Measurements from ENCODE around the gene KCTD5. TPM values are rescaled to one million over a fixed set of nuclear protein-coding genes. Genes with fewer than 3 reads are reported as not detected.

Gene KCTD5
- total RNA-seq, 1 donor from 2014 or later, result 18.5 TPM

GRCh38 chr16:2708955-2709587 is 26.7 kb downstream of the KCTD5 start:
- DNase-seq (ENCODE audit: low spot score), result no peak

- no peak for DNase-seq (ENCODE audit: low spot score)
Measured at GRCh38 chr16:2709588-2709984, 27.3 kb downstream of the KCTD5 start.

GRCh38 chr16:2710021-2710710 is 27.8 kb downstream of the KCTD5 start:
- DNase-seq (ENCODE audit: low spot score), result no peak

GRCh38 chr16:2710711-2711231 is 28.4 kb downstream of the KCTD5 start:
- DNase-seq (ENCODE audit: low spot score), result no peak

- no peak for DNase-seq (ENCODE audit: low spot score)
Measured at GRCh38 chr16:2711370-2712062, 29.2 kb downstream of the KCTD5 start.

- DNase-seq (ENCODE audit: low spot score), result no peak
Measured at GRCh38 chr16:2712063-2712441, 29.7 kb downstream of the KCTD5 start.

GRCh38 chr16:2712546-2712945 is 30.2 kb downstream of the KCTD5 start:
- no peak for DNase-seq (ENCODE audit: low spot score)

- DNase-seq (ENCODE audit: low spot score), result no peak
Measured at GRCh38 chr16:2713523-2713922, 31.2 kb downstream of the KCTD5 start.

GRCh38 chr16:2713985-2714774 is 31.9 kb downstream of the KCTD5 start:
- DNase-seq (ENCODE audit: low spot score), result no peak

GRCh38 chr16:2715064-2715463 is 32.7 kb downstream of the KCTD5 start:
- no peak for DNase-seq (ENCODE audit: low spot score)

- DNase-seq (ENCODE audit: low spot score), result peak; percentile 93
Measured at GRCh38 chr16:2715519-2715918, 33.2 kb downstream of the KCTD5 start.

GRCh38 chr16:2715966-2716885 is 33.9 kb downstream of the KCTD5 start:
- DNase-seq (ENCODE audit: low spot score), result no peak

GRCh38 chr16:2716948-2717347 is 34.6 kb downstream of the KCTD5 start:
- DNase-seq (ENCODE audit: low spot score), result no peak

GRCh38 chr16:2717383-2718263 is 35.3 kb downstream of the KCTD5 start:
- no peak for DNase-seq (ENCODE audit: low spot score)

- DNase-seq (ENCODE audit: low spot score), result no peak
Measured at GRCh38 chr16:2719328-2720063, 37.2 kb downstream of the KCTD5 start.

GRCh38 chr16:2720064-2720457 is 37.7 kb downstream of the KCTD5 start, which contains the start of gene PRSS27:
Gene PRSS27, minus strand, starts transcription at chr16:2720224. Its CDS starts 64 bp downstream, at chr16:2720160.
- no peak for DNase-seq (ENCODE audit: low spot score)

- DNase-seq (ENCODE audit: low spot score), result peak; percentile 97
Measured at GRCh38 chr16:2720719-2721633, 38.7 kb downstream of the KCTD5 start.

All from mesenteric fat pad (tissue), 1 donor.